Measurements from ENCODE around the gene GALNT2.

GALNT2 gene

DNA sequence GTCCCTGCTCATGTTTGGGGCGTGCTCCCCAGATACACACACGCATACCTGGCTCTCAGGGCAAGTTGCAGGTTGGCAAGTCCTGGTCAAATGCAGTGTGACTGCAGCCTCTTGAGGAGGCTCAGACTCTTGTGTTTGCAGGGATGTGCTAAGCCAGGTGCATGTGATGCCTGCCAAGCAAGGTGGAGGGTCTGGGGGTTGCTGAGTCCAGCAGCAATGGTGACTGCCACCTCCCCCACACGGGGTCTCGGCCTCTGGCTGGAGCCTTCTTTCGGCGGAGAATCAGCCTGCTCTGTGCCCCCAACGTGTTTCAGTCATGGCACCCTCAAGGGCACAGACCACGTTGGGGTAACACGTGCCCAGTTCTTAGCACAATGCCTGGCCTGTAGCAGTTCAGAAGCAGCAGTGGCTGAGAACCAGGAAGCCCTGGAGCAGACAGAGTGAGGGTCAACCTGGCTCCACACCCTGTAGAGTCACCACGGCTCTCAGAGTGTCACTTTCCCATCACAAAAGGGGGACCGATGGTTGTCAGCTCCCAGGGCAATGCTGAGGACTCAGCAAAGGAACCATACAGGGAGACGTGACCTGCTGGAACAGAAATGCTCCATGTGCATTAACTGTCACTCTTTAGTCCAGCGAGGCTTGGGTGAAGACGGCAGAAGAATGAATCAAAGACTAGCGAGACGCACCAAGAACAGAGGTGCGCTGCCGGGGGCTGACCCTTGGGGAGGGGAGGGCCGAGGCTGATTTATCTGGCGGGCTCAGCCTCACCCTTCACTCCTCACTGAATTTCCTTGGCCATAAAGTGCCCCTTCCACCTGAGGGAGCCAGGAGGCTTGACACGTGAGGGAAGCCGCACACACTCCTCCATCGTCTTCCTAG is 250.1 kb downstream of the GALNT2 start:
- DNase-seq (no peak), ATAC-seq (ENCODE audit: insufficient read depth, low read depth) (no peak)
- Histone ChIP-seq H3K36me3 (ENCODE audit: insufficient read depth, low read length) (no peaks in the 10 kb centered on the region), H3K79me2 (ENCODE audit: insufficient read depth, low read length) (no peaks in the 10 kb centered on the region), H3K27ac (ENCODE audit: low read length) (no peak overlapping the region), H4K20me1 (ENCODE audit: insufficient read depth, low read length) (no peaks in the 10 kb centered on the region), H3K9me3 (ENCODE audit: insufficient read depth, low read length, severe bottlenecking) (no peaks in the 10 kb centered on the region), H3K4me1 (ENCODE audit: insufficient read depth, low read length) (no peaks in the 10 kb centered on the region), H2AFZ (ENCODE audit: low read depth, low read length) (no peak overlapping the region), H3K9ac (ENCODE audit: low read depth, low read length) (no peak overlapping the region), H3K4me2 (ENCODE audit: insufficient read depth, low read length) (no peak overlapping the region), H3K4me3 (ENCODE audit: low read depth in 1 of 2, low read length in 2 of 2) (no peak overlapping the region), H3K27me3 (ENCODE audit: insufficient read depth, low read length, poor library complexity) (peaks cover 5% of the 10 kb centered on the region)
- TF ChIP-seq CTCF (IDR thresholded peaks at IDR 0.05; ENCODE audit: borderline replicate concordance, extremely low read depth, low read length, poor library complexity, severe bottlenecking) (no peak), EZH2 (IDR thresholded peaks at IDR 0.05; ENCODE audit: borderline replicate concordance, low read depth, low read length, severe bottlenecking) (no peak)

DNA sequence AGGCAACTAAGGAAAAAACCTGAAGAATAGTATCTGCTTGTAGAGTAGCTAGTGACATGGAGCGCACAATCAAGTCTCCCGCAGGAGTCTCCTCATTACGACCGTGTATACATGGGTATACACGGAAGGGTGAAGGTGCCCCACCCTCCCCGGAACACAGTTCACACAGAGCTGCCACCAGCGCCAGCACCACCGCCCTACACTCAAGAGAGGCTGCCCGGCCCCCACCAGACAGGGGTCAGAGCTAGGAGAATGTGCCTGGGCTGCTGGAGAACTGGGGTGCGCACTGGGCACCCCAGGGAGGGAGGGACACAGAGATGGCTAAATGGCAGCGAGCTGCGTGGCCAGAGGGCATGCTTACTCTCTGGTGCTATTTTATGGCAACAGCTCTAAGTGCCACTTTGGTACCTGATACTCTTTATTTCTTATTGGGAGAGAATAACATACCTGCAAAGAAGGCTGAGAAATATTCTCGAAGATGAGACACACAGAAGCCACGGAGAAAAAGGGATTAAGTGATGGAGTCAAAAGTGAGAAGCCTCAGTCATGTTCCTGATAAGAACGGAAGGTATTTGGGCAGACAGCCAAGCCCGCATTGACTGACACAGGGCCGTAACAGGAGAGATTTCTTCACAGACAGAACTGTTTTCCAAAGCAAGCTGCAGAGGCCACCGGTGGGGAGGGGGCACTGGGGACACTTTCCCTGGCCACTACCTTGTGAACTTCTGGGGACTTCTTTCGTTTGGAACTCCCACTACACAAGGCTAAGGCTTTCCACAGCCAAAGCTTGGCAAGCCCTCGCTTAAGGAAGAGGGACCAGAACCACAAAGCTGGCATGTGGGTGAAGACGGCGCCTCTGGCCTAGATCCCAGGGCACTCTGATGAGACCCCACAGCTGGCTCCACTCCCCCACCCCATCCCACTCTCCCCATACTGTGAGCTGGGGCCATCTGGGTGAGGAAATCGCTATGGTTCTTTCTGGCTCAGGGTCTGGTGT is 251.1 kb downstream of the GALNT2 start:
- Histone ChIP-seq H2AFZ (ENCODE audit: low read depth, low read length) (no peak overlapping the region), H3K4me3 (ENCODE audit: low read depth in 1 of 2, low read length in 2 of 2) (no peak overlapping the region), H3K4me1 (ENCODE audit: insufficient read depth, low read length) (no peaks in the 10 kb centered on the region), H4K20me1 (ENCODE audit: insufficient read depth, low read length) (no peaks in the 10 kb centered on the region), H3K9ac (ENCODE audit: low read depth, low read length) (no peak overlapping the region), H3K4me2 (ENCODE audit: insufficient read depth, low read length) (no peak overlapping the region), H3K27ac (ENCODE audit: low read length) (no peak overlapping the region), H3K9me3 (ENCODE audit: insufficient read depth, low read length, severe bottlenecking) (no peaks in the 10 kb centered on the region), H3K27me3 (ENCODE audit: insufficient read depth, low read length, poor library complexity) (peaks cover 5% of the 10 kb centered on the region), H3K79me2 (ENCODE audit: insufficient read depth, low read length) (no peaks in the 10 kb centered on the region), H3K36me3 (ENCODE audit: insufficient read depth, low read length) (no peaks in the 10 kb centered on the region)
- no peak for ATAC-seq (ENCODE audit: insufficient read depth, low read depth)
- DNase-seq = no peak
- TF ChIP-seq EZH2 (IDR thresholded peaks at IDR 0.05; ENCODE audit: borderline replicate concordance, low read depth, low read length, severe bottlenecking) (no peak), CTCF (IDR thresholded peaks at IDR 0.05; ENCODE audit: borderline replicate concordance, extremely low read depth, low read length, poor library complexity, severe bottlenecking) (no peak)

GRCh38 chr1:230319014-230319747 is 252.1 kb downstream of the GALNT2 start:
- no peak overlapping the region for H3K4me2 ChIP-seq (ENCODE audit: insufficient read depth, low read length)
- H3K4me3 ChIP-seq (ENCODE audit: low read depth in 1 of 2, low read length in 2 of 2) = no peak overlapping the region
- no peak for TF ChIP-seq CTCF (IDR thresholded peaks at IDR 0.05; ENCODE audit: borderline replicate concordance, extremely low read depth, low read length, poor library complexity, severe bottlenecking)
- no peak for TF ChIP-seq EZH2 (IDR thresholded peaks at IDR 0.05; ENCODE audit: borderline replicate concordance, low read depth, low read length, severe bottlenecking)
- no peaks in the 10 kb centered on the region for H3K4me1 ChIP-seq (ENCODE audit: insufficient read depth, low read length)
- no peak for ATAC-seq (ENCODE audit: insufficient read depth, low read depth)
- peaks cover 9% of the 10 kb centered on the region for H3K27me3 ChIP-seq (ENCODE audit: insufficient read depth, low read length, poor library complexity)
- H3K27ac ChIP-seq (ENCODE audit: low read length) = no peak overlapping the region
- no peaks in the 10 kb centered on the region for H4K20me1 ChIP-seq (ENCODE audit: insufficient read depth, low read length)
- H2AFZ ChIP-seq (ENCODE audit: low read depth, low read length) = no peak overlapping the region
- no peaks in the 10 kb centered on the region for H3K9me3 ChIP-seq (ENCODE audit: insufficient read depth, low read length, severe bottlenecking)
- H3K9ac ChIP-seq (ENCODE audit: low read depth, low read length) = no peak overlapping the region
- H3K36me3 ChIP-seq (ENCODE audit: insufficient read depth, low read length) = no peaks in the 10 kb centered on the region
- no peaks in the 10 kb centered on the region for H3K79me2 ChIP-seq (ENCODE audit: insufficient read depth, low read length)
- no peak for DNase-seq

Data from DND-41 (cell line).